HG03025 (cell line): ENCODE results near the gene CFAP46.
"Not testable (repeated sequence)": the region's sequence is repeated elsewhere in the genome, so short reads cannot be mapped to it uniquely, and the experiment has no call there.

ENCODE experiments used
- ATAC-seq: cut with Tn5 transposase; IDR thresholded peaks from one replicate; pipeline ENCODE4 v1.9.1; 2021; ENCODE audit warnings: mild to moderate bottlenecking, moderate library complexity; ENCODE audit not compliant: unreplicated experiment, low FRiP score

The CFAP46 gene

DNA sequence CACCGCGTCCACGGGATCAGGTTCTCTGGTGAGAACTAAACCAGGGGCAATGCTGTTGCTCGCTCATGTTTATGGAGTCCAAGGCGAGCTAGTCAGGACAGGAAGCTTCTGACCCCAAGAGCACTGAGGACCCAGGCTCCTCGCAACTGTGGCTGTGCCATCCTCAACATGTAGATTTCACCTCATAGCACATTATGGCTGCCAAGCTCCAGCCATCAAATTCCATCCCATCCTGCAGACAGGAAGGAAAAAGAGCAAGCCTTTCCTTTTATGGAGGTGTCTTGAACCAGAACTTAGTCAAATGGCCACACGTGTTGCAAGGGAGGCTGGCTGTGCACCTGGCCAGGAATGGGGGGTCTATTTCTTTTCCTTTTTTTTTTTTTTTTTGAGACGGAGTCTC lies 140.3 kb downstream of the CFAP46 start:
- no peak for ATAC-seq

GRCh38 chr10:132799865-132800264 lies 142.5 kb downstream of the CFAP46 start:
- ATAC-seq, result no peak

DNA sequence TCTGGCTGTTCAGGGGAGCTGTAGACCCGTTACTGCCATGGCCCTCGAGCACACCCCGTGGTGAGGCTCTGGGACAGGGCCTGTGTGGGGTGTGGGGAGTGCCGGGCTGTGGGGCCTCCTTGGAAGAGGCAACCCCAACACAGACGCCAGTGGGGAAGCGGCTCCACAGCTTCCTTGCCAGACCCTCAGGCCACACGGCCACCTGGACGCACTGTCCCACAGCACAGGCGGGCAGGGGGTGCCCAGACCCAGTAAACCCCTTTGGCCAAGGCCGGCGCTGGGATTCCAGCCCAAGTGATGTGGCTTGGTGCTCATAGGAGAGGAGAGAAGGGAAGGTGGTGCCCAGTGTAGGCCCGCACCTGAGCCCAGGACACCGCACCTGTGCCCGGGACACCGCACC lies 143.5 kb downstream of the CFAP46 start:
- no peak for ATAC-seq

- no peak for ATAC-seq
These were observed 144.0 kb downstream of the CFAP46 start for GRCh38 chr10:132798403-132798802.

DNA sequence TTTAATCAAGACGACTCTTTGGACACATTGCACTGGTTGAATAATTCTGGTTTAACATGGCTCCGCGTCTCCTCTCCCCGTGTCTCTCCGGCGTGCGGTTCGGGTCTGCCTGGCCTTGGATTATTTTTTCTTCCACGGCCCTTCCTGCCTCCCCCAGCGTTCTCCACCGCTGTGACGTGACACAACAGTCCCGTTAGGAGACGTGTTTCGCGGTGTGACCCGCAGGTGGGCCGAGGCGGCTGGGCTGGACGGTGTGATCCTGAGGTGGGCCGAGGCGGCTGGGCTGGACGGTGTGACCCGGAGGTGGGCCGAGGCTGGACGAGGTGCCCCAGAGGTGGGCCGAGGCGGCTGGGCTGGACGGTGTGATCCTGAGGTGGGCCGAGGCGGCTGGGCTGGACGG lies 144.4 kb downstream of the CFAP46 start:
- ATAC-seq, result not testable (repeated sequence)

- no peak for ATAC-seq
These were observed 145.5 kb downstream of the CFAP46 start for GRCh38 chr10:132796846-132797245.

DNA sequence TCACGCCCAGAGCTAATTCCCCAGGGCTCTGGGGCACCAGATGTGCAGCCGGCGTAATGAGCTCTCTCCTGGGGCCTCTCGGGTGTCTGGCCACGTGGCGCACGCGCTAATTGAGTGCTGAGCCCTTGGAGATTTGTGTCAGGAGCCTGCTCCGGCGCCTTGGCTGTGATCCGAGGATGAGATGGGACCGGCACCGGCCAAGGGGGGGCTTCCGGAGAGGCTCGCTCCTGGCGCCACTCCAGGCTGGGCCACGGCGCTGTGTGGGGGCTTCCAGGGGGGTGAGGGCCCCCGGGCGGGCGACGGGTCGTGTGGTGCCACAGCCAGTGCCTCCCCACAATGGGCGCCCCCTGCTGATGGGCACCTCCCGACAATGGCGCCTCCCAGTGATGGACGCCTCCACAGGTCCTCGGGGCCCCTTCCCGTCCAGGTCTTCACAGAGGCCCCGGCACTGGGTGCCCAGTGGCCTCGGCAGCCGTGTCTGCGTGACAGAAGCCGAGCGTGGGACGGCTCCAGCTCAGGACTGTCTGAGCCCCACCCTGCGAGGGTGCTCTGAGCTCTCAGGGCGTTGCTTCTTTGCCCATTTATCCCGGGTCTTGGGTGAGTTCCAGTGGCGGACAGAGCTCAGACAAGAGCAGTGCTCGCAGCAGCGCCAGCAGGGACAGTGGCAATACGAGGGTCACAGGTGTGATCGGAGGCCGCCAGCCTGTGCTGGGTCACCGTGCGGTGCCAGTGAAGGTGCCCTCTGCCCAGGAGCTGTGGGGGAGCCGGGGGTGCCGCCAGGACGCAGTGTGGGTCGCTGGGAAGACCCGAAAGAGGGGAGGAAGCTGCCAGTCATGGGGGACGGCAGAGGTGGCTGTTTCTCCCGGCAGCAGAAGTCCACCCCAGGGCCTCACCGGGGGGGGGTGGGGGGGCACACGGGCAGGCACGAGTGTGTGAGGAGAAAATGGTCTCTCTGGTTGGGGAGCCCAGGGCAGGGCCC lies 148.2 kb downstream of the CFAP46 start:
- ATAC-seq, result no peak

- no peak for ATAC-seq
These were observed 149.2 kb downstream of the CFAP46 start for GRCh38 chr10:132793213-132793612.

- ATAC-seq, result no peak
These were observed 149.6 kb downstream of the CFAP46 start for GRCh38 chr10:132792796-132793195.

DNA sequence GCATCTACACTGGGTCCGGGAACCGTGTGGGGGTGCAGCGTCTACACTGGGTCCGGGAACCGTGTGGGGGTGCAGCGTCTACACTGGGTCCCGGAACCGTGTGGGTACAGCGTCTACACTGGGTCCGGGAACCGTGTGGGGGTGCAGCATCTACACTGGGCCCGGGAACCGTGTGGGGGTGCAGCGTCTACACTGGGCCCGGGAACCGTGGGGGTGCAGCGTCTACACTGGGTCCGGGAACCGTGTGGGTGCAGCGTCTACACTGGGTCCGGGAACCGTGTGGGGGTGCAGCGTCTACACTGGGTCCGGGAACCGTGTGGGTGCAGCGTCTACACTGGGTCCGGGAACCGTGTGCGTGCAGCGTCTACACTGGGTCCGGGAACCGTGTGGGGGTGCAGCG lies 150.3 kb downstream of the CFAP46 start:
- not testable (repeated sequence) for ATAC-seq

DNA sequence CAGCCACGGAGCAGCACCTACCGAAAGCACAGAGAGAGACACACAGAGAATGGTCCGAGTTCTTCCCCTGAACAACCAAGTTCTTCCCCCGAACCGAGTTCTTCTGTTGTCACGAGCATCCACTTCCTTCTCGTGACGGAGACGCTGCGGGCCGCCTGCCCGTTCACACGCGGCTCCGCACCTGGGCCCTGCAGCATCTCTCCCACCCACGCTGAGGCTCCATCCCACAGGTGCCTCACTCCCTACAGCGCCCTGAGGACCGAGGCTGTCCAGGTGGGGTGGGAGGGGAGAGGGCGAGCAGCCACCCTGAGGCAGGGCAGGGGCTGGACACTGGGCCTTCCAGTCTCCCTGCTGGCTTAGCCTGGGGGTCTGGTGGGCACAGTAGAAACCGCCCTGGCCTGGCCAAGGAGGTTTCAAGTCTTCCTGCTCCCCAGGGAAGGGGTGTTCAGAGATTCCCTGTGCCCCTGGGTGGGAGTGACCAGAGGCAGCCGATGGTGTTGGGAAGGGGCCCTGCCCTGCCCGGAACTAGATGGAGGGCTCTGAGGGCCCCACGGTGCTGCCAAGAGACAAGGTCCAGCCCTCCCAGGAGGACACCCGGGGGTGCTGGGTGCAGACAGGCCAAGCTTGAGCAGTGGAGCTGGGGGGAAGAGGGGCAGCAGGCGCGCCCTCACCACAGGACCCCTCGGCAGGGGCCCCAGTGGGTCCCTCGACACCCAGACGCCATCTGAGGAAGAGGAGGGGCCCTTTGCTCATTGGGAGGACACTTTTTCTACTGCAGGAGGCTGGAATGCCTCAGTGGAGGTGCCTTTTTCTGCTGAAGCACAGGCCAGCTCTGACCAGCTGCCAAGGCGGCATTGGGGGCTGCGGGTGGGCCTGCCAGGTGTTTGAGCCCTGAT lies 151.2 kb downstream of the CFAP46 start:
- ATAC-seq, result no peak

- ATAC-seq, result no peak
These were observed 151.9 kb downstream of the CFAP46 start for GRCh38 chr10:132790470-132790869.

GRCh38 chr10:132789659-132790148 lies 152.7 kb downstream of the CFAP46 start:
- ATAC-seq, result no peak

DNA sequence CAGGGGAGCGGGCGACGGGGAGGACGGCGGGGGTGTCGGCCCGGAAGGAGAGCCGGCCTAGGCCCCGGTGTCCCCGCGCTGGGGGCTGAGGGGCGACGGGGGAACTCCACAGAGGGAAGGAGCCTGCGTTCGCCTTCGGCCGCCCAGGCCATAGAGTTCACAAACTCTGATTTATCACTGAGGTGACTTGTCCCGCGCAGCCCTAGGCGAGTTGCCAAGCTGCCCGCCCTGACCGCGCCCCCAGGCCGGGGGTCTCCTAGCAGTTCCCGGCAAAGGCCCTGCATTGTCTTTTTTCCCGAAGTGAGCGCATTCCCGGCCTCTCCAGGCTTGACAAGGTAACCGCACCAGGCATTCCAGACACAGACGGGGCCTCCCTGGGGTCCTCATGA lies 153.5 kb downstream of the CFAP46 start:
- no peak for ATAC-seq

DNA sequence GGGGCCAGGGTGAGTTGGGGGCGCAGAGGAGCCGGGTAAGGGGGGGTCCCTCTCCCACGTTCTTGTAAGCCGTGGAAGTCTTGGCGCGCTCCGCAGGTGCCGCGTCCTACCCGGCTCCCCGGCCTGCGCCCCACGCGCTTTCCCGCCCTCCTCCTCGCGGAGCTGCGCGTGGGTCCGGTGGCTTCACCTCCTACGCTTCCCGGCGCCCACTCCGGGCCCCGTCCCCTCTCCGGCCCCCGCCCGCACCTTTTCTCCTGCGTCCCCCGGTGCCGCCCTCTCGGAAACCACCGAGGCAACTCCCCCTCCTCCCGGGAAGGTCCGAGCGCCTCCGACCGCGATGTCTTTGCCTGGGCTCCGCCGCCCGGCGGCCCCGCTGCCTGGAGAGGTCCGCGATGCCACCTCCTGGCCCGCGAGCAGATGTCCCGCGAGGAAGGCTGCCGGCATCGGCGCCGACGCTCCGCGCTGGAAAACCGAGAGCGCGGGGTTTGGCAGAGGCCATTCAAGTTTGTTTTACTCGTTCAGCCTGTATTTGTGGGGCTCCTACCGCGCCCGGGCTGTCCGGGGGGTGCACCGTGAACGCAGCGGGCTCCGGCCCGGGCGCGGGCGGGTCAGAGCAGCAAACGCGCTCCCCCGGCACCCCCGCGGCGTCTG lies 154.1 kb downstream of the CFAP46 start:
- ATAC-seq, result no peak

DNA sequence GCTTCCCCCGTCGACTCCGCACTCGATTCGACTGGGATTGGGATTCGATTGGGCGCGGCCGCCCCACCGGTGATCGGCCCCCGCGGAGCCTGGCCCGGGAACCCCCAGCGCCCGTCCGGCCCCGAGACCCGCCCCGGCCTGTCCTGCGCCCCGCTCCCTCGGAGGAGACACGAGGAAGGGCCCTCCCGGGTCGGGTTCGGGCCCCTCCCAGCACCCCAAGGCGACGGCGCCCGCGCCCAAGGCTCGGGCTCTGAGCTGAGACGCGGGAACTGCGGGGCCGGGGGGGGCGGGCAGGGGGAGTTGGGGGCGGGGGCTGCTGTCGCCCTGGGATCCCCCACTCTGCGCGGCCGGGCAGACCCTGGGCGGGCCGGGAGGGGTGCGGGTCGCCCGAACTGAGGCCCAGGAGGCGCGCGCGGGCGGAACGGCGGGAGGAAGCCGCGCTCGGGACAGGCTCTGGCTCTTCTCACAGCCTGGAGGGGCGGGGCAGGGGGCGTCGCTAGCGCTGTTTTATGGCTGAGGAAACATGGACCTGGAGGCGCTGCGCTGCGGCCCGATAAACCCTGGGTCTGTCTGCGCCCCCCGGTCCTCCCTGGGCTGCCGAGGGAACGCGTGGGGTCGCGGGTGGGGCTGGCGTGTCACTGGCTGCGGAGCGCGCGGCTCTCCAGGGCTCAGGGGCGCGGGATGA lies 154.7 kb downstream of the CFAP46 start:
- no peak for ATAC-seq

GRCh38 chr10:132786884-132787494 lies 155.4 kb downstream of the CFAP46 start:
- no peak for ATAC-seq

GRCh38 chr10:132786476-132786883 lies 155.9 kb downstream of the CFAP46 start:
- no peak for ATAC-seq

- no peak for ATAC-seq
These were observed 156.5 kb downstream of the CFAP46 start, which contains the start of gene NKX6-2 for GRCh38 chr10:132785723-132786475. TSS of gene NKX6-2 (minus strand) at chr10:132786147. CDS start at chr10:132785948, 199 bp downstream.
